B cell (primary cell): ENCODE results near the gene UGT1A7. TPM values are rescaled to one million over a fixed set of nuclear protein-coding genes. Genes with fewer than 3 reads are reported as not detected.

Experiments used
- ATAC-seq: fragments of 200-7000 bp; cut with Tn5 transposase; one replicate; pipeline ENCODE4 v1.10.0; 2021; ENCODE audit warnings: low read depth, mild to moderate bottlenecking, moderate number of reproducible peaks, moderate library complexity
- CTCF ChIA-PET: fragments of 350-600 bp; sonication (Branson Sonifier 250); formaldehyde crosslinking; loops from one replicate; lab custom pipeline; 2021; ENCODE audit warnings: antibody characterized with exemption, inconsistent platforms; lab: Charles Lee
- POLR2A ChIA-PET: fragments of 350-600 bp; sonication (Branson Sonifier 250); formaldehyde crosslinking; loops from one replicate; lab custom pipeline; 2021; ENCODE audit warnings: antibody characterized with exemption; lab: Charles Lee
- DNase-seq: peaks from one replicate; pipeline ENCODE4 v3.0.0; 2013
- H2AFZ ChIP-seq: 2 replicates; pipeline ENCODE4 v1.6.1; 2012; ENCODE audit warnings: mild to moderate bottlenecking, low read depth, low read length; ENCODE audit not compliant: insufficient read depth, poor library complexity, severe bottlenecking
- H3K27ac ChIP-seq, 2 donors: 1 replicate in 1 of 2; 2 replicates in 1 of 2; pipeline ENCODE4 v1.5.1; 2012 to 2013; ENCODE audit warnings: low read length in 2 of 2, mild to moderate bottlenecking in 2 of 2, moderate library complexity in 1 of 2
- H3K27me3 ChIP-seq, 4 experiments: fragments of 200-600 bp in 1 of 4; sonication (generic) in 1 of 4; replicated peaks in 1 of 4; 1 replicate in 2 of 4; 2 replicates in 2 of 4; pipeline versions ENCODE4 v1.6.1 to v1.7.0; 2013 to 2016; ENCODE audit warnings: low read length in 3 of 4, mild to moderate bottlenecking in 2 of 4, mixed read lengths in 1 of 4, moderate library complexity in 1 of 4; ENCODE audit not compliant: insufficient read depth in 4 of 4, control insufficient read depth in 3 of 4; ENCODE audit errors: control extremely low read depth in 1 of 4
- H3K36me3 ChIP-seq, 2 experiments: replicated peaks in 1 of 2; 1 replicate in 1 of 2; 2 replicates in 1 of 2; pipeline versions ENCODE4 v1.6.1 to v1.7.1; 2013; ENCODE audit warnings: low read length in 1 of 2; ENCODE audit not compliant: insufficient read depth in 2 of 2, control insufficient read depth in 1 of 2; ENCODE audit errors: control extremely low read depth in 1 of 2, extremely low read depth in 1 of 2
- H3K4me1 ChIP-seq, 2 donors: fragments of 200-600 bp in 1 of 2; sonication (generic) in 1 of 2; 1 replicate in 1 of 2; 2 replicates in 1 of 2; pipeline versions ENCODE4 v1.5.1 to v1.6.1; 2013 to 2017; ENCODE audit warnings: low read length in 2 of 2; ENCODE audit not compliant: control insufficient read depth in 2 of 2, insufficient read depth in 2 of 2
- H3K4me2 ChIP-seq: replicated peaks from 2 replicates; pipeline ENCODE3; 2012; ENCODE audit warnings: mild to moderate bottlenecking, low read depth, low read length; ENCODE audit not compliant: poor library complexity, severe bottlenecking
- H3K4me3 ChIP-seq, 5 experiments: fragments of 200-600 bp in 1 of 5; sonication (generic) in 1 of 5; 1 replicate in 3 of 5; 2 replicates in 2 of 5; pipeline versions ENCODE4 v1.5.1 to v1.7.0; 2011 to 2016; ENCODE audit warnings: low read length in 4 of 5, mild to moderate bottlenecking in 4 of 5, low read depth in 2 of 5, control low read depth in 1 of 5, moderate library complexity in 1 of 5; ENCODE audit not compliant: insufficient read depth in 1 of 5; ENCODE audit errors: control extremely low read depth in 1 of 5, extremely low read depth in 1 of 5
- H3K79me2 ChIP-seq: fragments of 200-600 bp; sonication (generic); one replicate; pipeline ENCODE4 v1.6.0; 2016; ENCODE audit warnings: low read length; ENCODE audit not compliant: control insufficient read depth, insufficient read depth
- H3K9ac ChIP-seq: fragments of 200-600 bp; sonication (generic); 2 replicates; pipeline ENCODE4 v1.6.1; 2017; ENCODE audit warnings: mild to moderate bottlenecking, low read length, moderate library complexity
- H3K9me3 ChIP-seq, 3 donors: one replicate each; pipeline versions ENCODE4 v1.6.1 to v1.7.1; 2013; ENCODE audit warnings: low read length in 2 of 3; ENCODE audit not compliant: control insufficient read depth in 2 of 3, insufficient read depth in 1 of 3; ENCODE audit errors: control extremely low read depth in 1 of 3
- H4K20me1 ChIP-seq: 2 replicates; pipeline ENCODE4 v1.6.0; 2012; ENCODE audit warnings: mild to moderate bottlenecking, low read length; ENCODE audit not compliant: insufficient read depth, control insufficient read depth, poor library complexity, severe bottlenecking
- H3K27ac Mint-ChIP-seq: one replicate; pipeline ENCODE4 v1.8.0; 2021; ENCODE audit warnings: mixed read lengths
- H3K27me3 Mint-ChIP-seq: one replicate; pipeline ENCODE4 v1.8.0; 2021; ENCODE audit warnings: mixed read lengths
- H3K4me1 Mint-ChIP-seq: one replicate; pipeline ENCODE4 v1.8.0; 2021; ENCODE audit warnings: mixed read lengths
- H3K4me3 Mint-ChIP-seq: one replicate; pipeline ENCODE4 v1.8.0; 2021; ENCODE audit warnings: mixed read lengths
- H3K9me3 Mint-ChIP-seq: one replicate; pipeline ENCODE4 v1.8.0; 2022; ENCODE audit warnings: mixed read lengths; ENCODE audit not compliant: insufficient read depth
- EZH2 ChIP-seq: IDR thresholded peaks from 2 replicates; pipeline ENCODE4 v1.6.1; 2012; ENCODE audit warnings: borderline replicate concordance, low read depth, mild to moderate bottlenecking, moderate library complexity, low read length; ENCODE audit not compliant: insufficient read depth, poor library complexity, severe bottlenecking
- WGBS: methylation state at CpG from one replicate; pipeline ENCODE4 v1.1.5; 2013; ENCODE audit warnings: missing lambda C conversion rate; ENCODE audit not compliant: insufficient coverage; 5-methylcytosine and 5-hydroxymethylcytosine counted together
- intact Hi-C: fragments of 100-400 bp; cut with micrococcal nuclease; formaldehyde crosslinking; loops from one replicate; pipeline ENCODE4 v1.10.0; 2022
- polyA plus RNA-seq: library from polyadenylated mRNA; depleted of rRNA; stranded (reverse); fragments of >200 nt; gene quantifications from 2 replicates; pipeline ENCODE4 v1.2.3, GENCODE V29; 2012
- total RNA-seq, 2 donors: library from RNA; stranded (reverse); fragments of 120-200 nt in 1 of 2; gene quantifications; 1 replicate in 1 of 2; 2 replicates in 1 of 2; pipeline versions ENCODE4 v1.2.3 to v1.2.4, GENCODE V29; 2013 to 2022
- TF ChIP-seq, protein P1 (sequence below): fragments of 200-600 bp; IDR thresholded peaks from one replicate; pipeline ENCODE4 v1.8.0; 2022; ENCODE audit warnings: antibody characterized with exemption, mild to moderate bottlenecking

The UGT1A7 gene
- total and polyA plus RNA-seq, 2 donors (not counting 1 experiment from before 2014, with no cell fraction given), result not detected

GRCh38 chr2:233671290-233672161, 10.2 kb upstream of the UGT1A7 start, which contains the start of gene UGT1A9:
TSS of gene UGT1A9 (plus strand) at chr2:233671898. CDS start at chr2:233671935, 37 bp downstream.
- WGBS, result 90% methylated on average over 3 of the region's 5 CpGs
- no peaks in the 10 kb centered on the region for H3K4me1 Mint-ChIP-seq
- Histone ChIP-seq H3K27me3 (peaks cover 0 to 3% (median 0%) of the 10 kb centered on the region in 4 experiments), H2AFZ (no peak within 1 kb of the TSS), H3K79me2 (no peaks in the 10 kb centered on the region), H3K4me1 (no peaks in the 10 kb centered on the region), H3K4me3 (no peak within 1 kb of the TSS), H3K4me2 (no peak within 1 kb of the TSS), H3K9ac (no peak within 1 kb of the TSS), H3K27ac (no peak within 1 kb of the TSS), H4K20me1 (no peaks in the 10 kb centered on the region), H3K9me3 (no peaks in the 10 kb centered on the region), H3K36me3 (no peaks in the 10 kb centered on the region)
- no peaks in the 10 kb centered on the region for H3K9me3 Mint-ChIP-seq
- H3K4me3 Mint-ChIP-seq, result no peak within 1 kb of the TSS
- ChIA-PET CTCF (no interaction called here), POLR2A (no interaction called here)
- no peak for ATAC-seq
- peaks cover 23% of the 10 kb centered on the region for H3K27me3 Mint-ChIP-seq
- DNase-seq, result no peak
- TF ChIP-seq EZH2, result no peak
- TF ChIP-seq, protein P1, sequence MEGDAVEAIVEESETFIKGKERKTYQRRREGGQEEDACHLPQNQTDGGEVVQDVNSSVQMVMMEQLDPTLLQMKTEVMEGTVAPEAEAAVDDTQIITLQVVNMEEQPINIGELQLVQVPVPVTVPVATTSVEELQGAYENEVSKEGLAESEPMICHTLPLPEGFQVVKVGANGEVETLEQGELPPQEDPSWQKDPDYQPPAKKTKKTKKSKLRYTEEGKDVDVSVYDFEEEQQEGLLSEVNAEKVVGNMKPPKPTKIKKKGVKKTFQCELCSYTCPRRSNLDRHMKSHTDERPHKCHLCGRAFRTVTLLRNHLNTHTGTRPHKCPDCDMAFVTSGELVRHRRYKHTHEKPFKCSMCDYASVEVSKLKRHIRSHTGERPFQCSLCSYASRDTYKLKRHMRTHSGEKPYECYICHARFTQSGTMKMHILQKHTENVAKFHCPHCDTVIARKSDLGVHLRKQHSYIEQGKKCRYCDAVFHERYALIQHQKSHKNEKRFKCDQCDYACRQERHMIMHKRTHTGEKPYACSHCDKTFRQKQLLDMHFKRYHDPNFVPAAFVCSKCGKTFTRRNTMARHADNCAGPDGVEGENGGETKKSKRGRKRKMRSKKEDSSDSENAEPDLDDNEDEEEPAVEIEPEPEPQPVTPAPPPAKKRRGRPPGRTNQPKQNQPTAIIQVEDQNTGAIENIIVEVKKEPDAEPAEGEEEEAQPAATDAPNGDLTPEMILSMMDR, result no peak
- intact Hi-C loops, result no loop called here
- H3K27ac Mint-ChIP-seq, result no peak within 1 kb of the TSS

GRCh38 chr2:233672886-233673285, 8.8 kb upstream of the UGT1A7 start:
- no peak overlapping the region for H2AFZ ChIP-seq
- no peak overlapping the region for H3K4me2 ChIP-seq
- H3K27ac ChIP-seq, result no peak overlapping the region
- CTCF ChIA-PET, result no interaction called here
- Mint-ChIP-seq H3K27ac (no peak overlapping the region), H3K4me3 (no peak overlapping the region), H3K9me3 (no peaks in the 10 kb centered on the region), H3K4me1 (no peaks in the 10 kb centered on the region), H3K27me3 (peaks cover 28% of the 10 kb centered on the region)
- no peak for ATAC-seq
- H3K79me2 ChIP-seq, result no peaks in the 10 kb centered on the region
- intact Hi-C loops, result no loop called here
- no peaks in the 10 kb centered on the region for H3K9me3 ChIP-seq
- H3K27me3 ChIP-seq, result peaks cover 0 to 3% (median 0%) of the 10 kb centered on the region in 4 experiments
- H3K4me1 ChIP-seq, result no peaks in the 10 kb centered on the region
- no CpG with 5 or more reads among the region's 3 CpGs for WGBS
- no peak for DNase-seq
- POLR2A ChIA-PET, result no interaction called here
- TF ChIP-seq, protein P1, result no peak
- TF ChIP-seq EZH2, result no peak
- no peaks in the 10 kb centered on the region for H3K36me3 ChIP-seq
- no peaks in the 10 kb centered on the region for H4K20me1 ChIP-seq
- no peak overlapping the region for H3K9ac ChIP-seq
- no peak overlapping the region for H3K4me3 ChIP-seq
